OCI-LY3 (cell line): ENCODE measurements around the gene LY6G6F.

ENCODE experiments used
- H2AFZ ChIP-seq: fragments of 200-600, 300-600 bp; shearing (Covaris generic); 2 replicates; pipeline ENCODE4 v1.6.0; 2014; ENCODE audit warnings: antibody characterized with exemption, low read depth, low read length
- H3K27ac ChIP-seq: fragments of 200-600, 300-600 bp; sonication (generic); 2 replicates; pipeline ENCODE4 v1.5.1; 2014; ENCODE audit warnings: mild to moderate bottlenecking, low read length, moderate library complexity, mixed read lengths
- H3K27me3 ChIP-seq: fragments of 200-600, 300-600 bp; sonication (generic); 2 replicates; pipeline ENCODE4 v1.6.1; 2014; ENCODE audit warnings: low read depth, low read length, mixed read lengths
- H3K36me3 ChIP-seq: fragments of 200-600, 300-600 bp; sonication (generic); replicated peaks from 2 replicates; pipeline ENCODE3; 2014; ENCODE audit warnings: low read depth, low read length, mixed read lengths
- H3K4me1 ChIP-seq: fragments of 300-600, 200-600 bp; sonication (generic); 2 replicates; pipeline ENCODE4 v1.6.1; 2014; ENCODE audit warnings: low read length, mixed read lengths
- H3K4me2 ChIP-seq: fragments of 200-600, 300-600 bp; sonication (generic); 2 replicates; pipeline ENCODE4 v1.6.1; 2014; ENCODE audit warnings: low read length, mixed read lengths
- H3K4me3 ChIP-seq: fragments of 300-600, 200-600 bp; sonication (generic); 2 replicates; pipeline ENCODE4 v1.5.1; 2014; ENCODE audit warnings: antibody characterized with exemption, mild to moderate bottlenecking, low read length, moderate library complexity
- H3K79me2 ChIP-seq: fragments of 300-600, 200-600 bp; shearing (Covaris generic); 2 replicates; pipeline ENCODE4 v1.6.1; 2014; ENCODE audit warnings: mild to moderate bottlenecking, low read length, mixed read lengths
- H3K9ac ChIP-seq: fragments of 300-600, 200-600 bp; shearing (Covaris generic); 2 replicates; pipeline ENCODE4 v1.6.0; 2014; ENCODE audit warnings: mild to moderate bottlenecking, low read length, moderate library complexity
- H3K9me3 ChIP-seq: fragments of 200-600, 300-600 bp; shearing (Covaris generic); 2 replicates; pipeline ENCODE4 v1.6.1; 2014; ENCODE audit warnings: low read length, mixed read lengths; ENCODE audit not compliant: insufficient read depth
- H4K20me1 ChIP-seq: fragments of 200-600, 300-600 bp; sonication (generic); 2 replicates; pipeline ENCODE4 v1.6.1; 2016; ENCODE audit warnings: low read length, mixed read lengths; ENCODE audit not compliant: insufficient read depth
- EZH2phosphoT487 ChIP-seq: fragments of 200-600 bp; shearing (Covaris generic); IDR thresholded peaks from 2 replicates; pipeline ENCODE4 v1.6.1; 2018; ENCODE audit warnings: antibody characterized with exemption, mixed run types, low read depth
- TF ChIP-seq, protein P1 (sequence below): fragments of 200-600, 300-600 bp; sonication (generic); IDR thresholded peaks from 2 replicates; pipeline ENCODE4 v1.5.1; 2014; ENCODE audit warnings: antibody characterized with exemption, low read length, low read depth

Gene LY6G6F

GRCh38 chr6:31690231-31691077 lies 16.2 kb upstream of the LY6G6F start:
- H4K20me1 ChIP-seq, result no peaks in the 10 kb centered on the region

DNA sequence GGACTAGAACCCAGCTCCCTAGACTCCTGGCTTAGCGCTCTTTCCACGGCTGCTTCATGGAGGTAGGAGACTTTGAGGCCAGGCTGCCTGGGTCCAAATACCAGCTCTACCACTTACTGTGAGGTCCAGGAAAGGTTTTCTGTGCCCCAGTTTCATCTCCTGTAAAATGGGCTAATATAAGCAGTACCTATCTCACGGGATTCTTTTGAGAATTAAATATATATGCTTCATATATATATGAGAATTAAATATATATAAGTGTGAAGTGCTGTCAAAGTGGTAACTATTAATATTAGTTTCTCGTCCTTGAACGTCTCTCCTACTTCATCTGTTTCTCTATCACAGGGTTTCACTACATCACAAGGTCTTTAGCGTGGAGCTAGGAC lies 15.6 kb upstream of the LY6G6F start:
- peaks cover 5% of the 10 kb centered on the region; the same call in 1 of the 2 replicates for H3K4me1 ChIP-seq
- no peak overlapping the region for H3K27ac ChIP-seq
- H3K9me3 ChIP-seq, result no peaks in the 10 kb centered on the region
- TF ChIP-seq EZH2phosphoT487, result no peak
- TF ChIP-seq, protein P1, sequence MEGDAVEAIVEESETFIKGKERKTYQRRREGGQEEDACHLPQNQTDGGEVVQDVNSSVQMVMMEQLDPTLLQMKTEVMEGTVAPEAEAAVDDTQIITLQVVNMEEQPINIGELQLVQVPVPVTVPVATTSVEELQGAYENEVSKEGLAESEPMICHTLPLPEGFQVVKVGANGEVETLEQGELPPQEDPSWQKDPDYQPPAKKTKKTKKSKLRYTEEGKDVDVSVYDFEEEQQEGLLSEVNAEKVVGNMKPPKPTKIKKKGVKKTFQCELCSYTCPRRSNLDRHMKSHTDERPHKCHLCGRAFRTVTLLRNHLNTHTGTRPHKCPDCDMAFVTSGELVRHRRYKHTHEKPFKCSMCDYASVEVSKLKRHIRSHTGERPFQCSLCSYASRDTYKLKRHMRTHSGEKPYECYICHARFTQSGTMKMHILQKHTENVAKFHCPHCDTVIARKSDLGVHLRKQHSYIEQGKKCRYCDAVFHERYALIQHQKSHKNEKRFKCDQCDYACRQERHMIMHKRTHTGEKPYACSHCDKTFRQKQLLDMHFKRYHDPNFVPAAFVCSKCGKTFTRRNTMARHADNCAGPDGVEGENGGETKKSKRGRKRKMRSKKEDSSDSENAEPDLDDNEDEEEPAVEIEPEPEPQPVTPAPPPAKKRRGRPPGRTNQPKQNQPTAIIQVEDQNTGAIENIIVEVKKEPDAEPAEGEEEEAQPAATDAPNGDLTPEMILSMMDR, result no peak
- no peak overlapping the region for H3K4me3 ChIP-seq
- no peaks in the 10 kb centered on the region for H4K20me1 ChIP-seq
- no peak overlapping the region for H2AFZ ChIP-seq
- peaks cover 2% of the 10 kb centered on the region for H3K36me3 ChIP-seq
- H3K27me3 ChIP-seq, result no peaks in the 10 kb centered on the region
- H3K9ac ChIP-seq, result no peak overlapping the region
- no peak overlapping the region for H3K4me2 ChIP-seq
- H3K79me2 ChIP-seq, result no peaks in the 10 kb centered on the region

More at GRCh38 chr6:31690231-31691077, 16.2 kb upstream of the LY6G6F start:
- H3K36me3 ChIP-seq, result peaks cover 2% of the 10 kb centered on the region
- no peaks in the 10 kb centered on the region for H3K79me2 ChIP-seq
- TF ChIP-seq, protein P1, result no peak
- no peak for TF ChIP-seq EZH2phosphoT487
- peaks cover 5% of the 10 kb centered on the region; the same call in 1 of the 2 replicates for H3K4me1 ChIP-seq
- no peak overlapping the region for H3K4me2 ChIP-seq
- no peak overlapping the region for H3K4me3 ChIP-seq
- H3K9ac ChIP-seq, result no peak overlapping the region
- no peak overlapping the region for H3K27ac ChIP-seq
- H3K9me3 ChIP-seq, result no peaks in the 10 kb centered on the region
- H2AFZ ChIP-seq, result no peak overlapping the region
- H3K27me3 ChIP-seq, result no peaks in the 10 kb centered on the region

DNA sequence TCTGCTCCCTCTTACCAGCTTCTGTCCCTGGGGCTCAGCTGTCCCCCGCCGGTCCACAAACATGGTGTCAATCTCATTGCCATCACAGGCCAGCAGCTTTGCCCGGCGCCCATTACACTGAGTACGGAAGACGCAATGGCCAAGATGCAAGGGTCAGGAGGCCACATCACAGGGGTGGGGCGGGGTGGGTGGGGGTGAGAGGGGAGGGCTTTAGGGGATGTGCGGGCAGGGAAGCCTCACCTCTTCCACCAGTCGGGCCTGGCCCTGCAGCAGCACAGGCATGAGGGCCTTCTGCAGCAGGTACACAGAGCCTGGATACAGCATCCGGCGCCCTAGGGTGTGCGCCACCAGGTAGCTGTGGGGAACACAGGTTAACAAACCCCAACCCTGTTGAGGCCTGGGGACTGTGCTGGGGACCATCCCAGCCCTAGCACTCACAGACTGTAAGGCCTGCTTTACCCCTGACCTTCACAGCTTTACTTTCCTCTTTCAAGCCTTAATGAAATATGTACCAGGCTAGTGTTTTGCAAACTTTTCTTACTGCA lies 15.0 kb upstream of the LY6G6F start:
- H3K27me3 ChIP-seq, result no peaks in the 10 kb centered on the region
- TF ChIP-seq, protein P1, result no peak
- no peak for TF ChIP-seq EZH2phosphoT487
- H3K4me1 ChIP-seq, result peaks cover 5% of the 10 kb centered on the region; the same call in 1 of the 2 replicates
- peaks cover 2% of the 10 kb centered on the region for H3K36me3 ChIP-seq
- no peaks in the 10 kb centered on the region for H4K20me1 ChIP-seq
- H3K27ac ChIP-seq, result no peak overlapping the region
- no peaks in the 10 kb centered on the region for H3K79me2 ChIP-seq
- no peak overlapping the region for H2AFZ ChIP-seq
- H3K4me3 ChIP-seq, result no peak overlapping the region
- H3K9me3 ChIP-seq, result no peaks in the 10 kb centered on the region
- no peak overlapping the region for H3K9ac ChIP-seq
- H3K4me2 ChIP-seq, result no peak overlapping the region

DNA sequence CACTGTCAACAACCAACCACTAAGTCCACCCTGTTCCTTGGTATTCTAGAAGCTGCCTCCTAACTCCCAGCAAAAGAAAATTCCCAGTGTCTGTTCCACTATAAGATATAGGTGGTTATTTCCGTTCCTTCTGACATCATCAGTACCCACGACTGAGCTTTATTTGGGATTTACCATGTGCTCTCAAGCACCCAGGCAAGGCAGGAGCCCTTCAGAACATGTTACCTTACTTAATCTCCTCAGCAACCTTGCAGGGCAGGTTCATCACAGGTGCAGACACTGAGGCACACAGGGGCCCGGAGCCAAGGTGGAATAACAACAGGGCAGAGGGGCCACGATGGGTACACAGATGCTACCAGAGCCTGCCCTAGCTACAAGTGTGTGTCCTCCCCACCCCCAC lies 14.3 kb upstream of the LY6G6F start:
- H3K4me2 ChIP-seq, result no peak overlapping the region
- peaks cover 2% of the 10 kb centered on the region for H3K36me3 ChIP-seq
- no peak overlapping the region for H3K9ac ChIP-seq
- H3K27ac ChIP-seq, result no peak overlapping the region
- no peak for TF ChIP-seq EZH2phosphoT487
- TF ChIP-seq, protein P1, result no peak
- H3K79me2 ChIP-seq, result no peaks in the 10 kb centered on the region
- H2AFZ ChIP-seq, result no peak overlapping the region
- H3K4me3 ChIP-seq, result no peak overlapping the region
- H3K9me3 ChIP-seq, result no peaks in the 10 kb centered on the region
- H4K20me1 ChIP-seq, result no peaks in the 10 kb centered on the region
- H3K27me3 ChIP-seq, result no peaks in the 10 kb centered on the region
- H3K4me1 ChIP-seq, result peaks cover 5% of the 10 kb centered on the region; the same call in 1 of the 2 replicates
